Fibroblast of lung (primary cell): ENCODE results near the gene ZNF580. TPM values are rescaled to one million over a fixed set of nuclear protein-coding genes. Genes with fewer than 3 reads are reported as not detected.

Source experiments
- DNase-seq, 2 donors: peaks; one replicate each; pipeline versions ENCODE4 v3.0.0 to v3.0.0-alpha.2; 2010; ENCODE audit warnings: low read depth in 2 of 2
- H2AFZ ChIP-seq: 2 replicates; pipeline ENCODE4 v1.5.1; 2012; ENCODE audit warnings: low read length, control low read depth, inconsistent platforms
- H3K27ac ChIP-seq: 2 replicates; pipeline ENCODE4 v1.5.1; 2011; ENCODE audit warnings: low read length, control low read depth; ENCODE audit not compliant: insufficient read depth
- H3K27me3 ChIP-seq: 2 replicates; pipeline ENCODE4 v1.5.1; 2011; ENCODE audit warnings: mild to moderate bottlenecking, low read length; ENCODE audit not compliant: control insufficient read depth, insufficient read depth
- H3K36me3 ChIP-seq: 2 replicates; pipeline ENCODE4 v1.5.1; 2011; ENCODE audit warnings: low read length; ENCODE audit not compliant: control insufficient read depth, insufficient read depth
- H3K4me1 ChIP-seq: 2 replicates; pipeline ENCODE4 v1.5.1; 2011; ENCODE audit warnings: low read length; ENCODE audit not compliant: control insufficient read depth, insufficient read depth; ENCODE audit errors: extremely low read depth
- H3K4me2 ChIP-seq: 2 replicates; pipeline ENCODE4 v1.5.1; 2011; ENCODE audit warnings: low read length, control low read depth; ENCODE audit not compliant: insufficient read depth; ENCODE audit errors: extremely low read depth
- H3K4me3 ChIP-seq, 4 experiments: fragments of 200-600 bp in 1 of 4; sonication (generic) in 1 of 4; replicated peaks in 1 of 4; 2 replicates each; pipeline ENCODE4 v1.5.1; 2011 to 2016; ENCODE audit warnings: low read length in 4 of 4, low read depth in 3 of 4, mild to moderate bottlenecking in 3 of 4, control low read depth in 2 of 4, inconsistent platforms in 1 of 4, mixed read lengths in 1 of 4; ENCODE audit not compliant: insufficient read depth in 1 of 4; ENCODE audit errors: control extremely low read depth in 1 of 4
- H3K79me2 ChIP-seq: 2 replicates; pipeline ENCODE4 v1.5.1; 2012; ENCODE audit warnings: mild to moderate bottlenecking, low read length, inconsistent platforms; ENCODE audit not compliant: control insufficient read depth, insufficient read depth
- H3K9ac ChIP-seq: 2 replicates; pipeline ENCODE4 v1.5.1; 2011; ENCODE audit warnings: mild to moderate bottlenecking, low read length, control low read depth; ENCODE audit not compliant: insufficient read depth
- H3K9me3 ChIP-seq: 2 replicates; pipeline ENCODE4 v1.5.1; 2012; ENCODE audit warnings: low read depth, low read length; ENCODE audit not compliant: control insufficient read depth, insufficient read depth
- H4K20me1 ChIP-seq: 2 replicates; pipeline ENCODE4 v1.5.1; 2011; ENCODE audit warnings: low read length; ENCODE audit not compliant: control insufficient read depth, insufficient read depth; ENCODE audit errors: extremely low read depth
- EZH2 ChIP-seq: IDR thresholded peaks from 2 replicates; pipeline ENCODE4 v1.5.1; 2012; ENCODE audit warnings: low read length, control low read depth, mild to moderate bottlenecking; ENCODE audit errors: missing control alignments
- polyA plus RNA-seq, 2 donors: library from polyadenylated mRNA; depleted of rRNA in 1 of 2; stranded (reverse) in 1 of 2; unstranded in 1 of 2; fragments of >200 nt; gene quantifications; 2 replicates each; pipeline ENCODE4 v1.2.1, GENCODE V29; 2011 to 2012; ENCODE audit warnings: missing spikeins in 1 of 2
- total RNA-seq: library from RNA; depleted of rRNA; stranded (reverse); fragments of >200 nt; gene quantifications from 2 replicates; pipeline ENCODE4 v1.2.1, GENCODE V29; 2014
- TF ChIP-seq, protein P1 (sequence below), 2 donors: IDR thresholded peaks in 1 of 2; conservative IDR thresholded peaks in 1 of 2; 1 replicate in 1 of 2; 2 replicates in 1 of 2; pipeline ENCODE4 v1.5.1; 2011 to 2012; ENCODE audit warnings: low read length in 2 of 2, control low read depth in 1 of 2, inconsistent platforms in 1 of 2, low read depth in 1 of 2, mild to moderate bottlenecking in 1 of 2

The ZNF580 gene
- total and polyA plus RNA-seq, 2 donors (not counting 1 experiment from before 2014, with no cell fraction given), result 4.1 to 7.2 TPM

DNA sequence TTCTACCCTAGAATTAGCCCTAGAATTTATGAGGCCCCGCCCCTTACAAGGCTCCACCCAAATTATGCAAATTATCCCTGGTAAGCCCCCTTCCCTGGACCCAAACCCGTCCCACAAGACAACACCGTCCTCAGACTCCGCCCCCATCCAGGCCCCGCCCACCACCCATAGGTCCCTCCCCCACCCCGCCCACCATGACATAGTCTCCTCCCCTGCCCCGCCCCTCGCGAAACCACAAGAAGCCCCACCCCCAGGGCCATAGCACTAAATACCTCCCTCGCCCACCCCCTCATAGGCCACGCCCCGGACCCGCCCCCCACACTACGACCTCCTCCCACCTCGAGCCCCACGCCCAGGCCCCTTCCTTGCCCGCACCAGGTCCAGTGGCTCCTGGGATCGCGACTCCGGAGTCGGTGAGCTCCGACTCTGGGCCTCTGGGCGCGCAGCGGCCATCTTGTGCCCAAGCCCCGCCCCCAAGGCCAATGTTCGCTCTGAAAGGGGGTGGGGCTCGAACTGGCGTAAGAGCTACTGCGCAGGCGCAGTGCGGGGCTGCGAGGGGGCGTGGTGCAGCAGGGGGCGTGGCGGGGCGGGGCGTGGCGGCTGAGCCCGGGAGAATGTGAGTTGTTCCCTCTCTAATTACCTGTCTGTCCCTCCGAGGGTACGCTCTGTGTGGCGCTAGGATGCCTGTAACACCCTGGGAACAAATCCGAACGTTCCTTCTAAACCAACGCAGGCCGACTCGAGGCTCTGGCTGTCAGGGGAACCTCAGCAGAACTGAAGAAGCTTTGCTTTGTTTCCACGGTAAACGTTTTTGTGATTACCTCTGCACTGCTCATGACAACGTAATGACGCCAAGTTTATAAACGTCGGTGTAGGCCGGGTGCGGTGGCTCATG is 16.4 kb upstream of the ZNF580 start, which contains the start of gene ZNF784:
TSS of gene ZNF784 (minus strand) at position 458 of the 895 bp plus-strand sequence. CDS start at position 453, 5 bp downstream.
- Histone ChIP-seq H3K79me2 (no peaks in the 10 kb centered on the region), H3K36me3 (peaks cover 5% of the 10 kb centered on the region), H3K4me1 (peaks cover 5% of the 10 kb centered on the region), H3K9me3 (no peaks in the 10 kb centered on the region), H4K20me1 (no peaks in the 10 kb centered on the region), H3K4me2 (peak within 1 kb of the TSS; percentile 93), H3K9ac (peak within 1 kb of the TSS; percentile 83), H3K27ac (peak within 1 kb of the TSS; percentile 78), H3K4me3 (peak within 1 kb of the TSS; percentile 43 to 84 (median 68)), H3K27me3 (no peaks in the 10 kb centered on the region), H2AFZ (peak within 1 kb of the TSS; percentile 95)
- TF ChIP-seq EZH2, result no peak
- TF ChIP-seq, protein P1, sequence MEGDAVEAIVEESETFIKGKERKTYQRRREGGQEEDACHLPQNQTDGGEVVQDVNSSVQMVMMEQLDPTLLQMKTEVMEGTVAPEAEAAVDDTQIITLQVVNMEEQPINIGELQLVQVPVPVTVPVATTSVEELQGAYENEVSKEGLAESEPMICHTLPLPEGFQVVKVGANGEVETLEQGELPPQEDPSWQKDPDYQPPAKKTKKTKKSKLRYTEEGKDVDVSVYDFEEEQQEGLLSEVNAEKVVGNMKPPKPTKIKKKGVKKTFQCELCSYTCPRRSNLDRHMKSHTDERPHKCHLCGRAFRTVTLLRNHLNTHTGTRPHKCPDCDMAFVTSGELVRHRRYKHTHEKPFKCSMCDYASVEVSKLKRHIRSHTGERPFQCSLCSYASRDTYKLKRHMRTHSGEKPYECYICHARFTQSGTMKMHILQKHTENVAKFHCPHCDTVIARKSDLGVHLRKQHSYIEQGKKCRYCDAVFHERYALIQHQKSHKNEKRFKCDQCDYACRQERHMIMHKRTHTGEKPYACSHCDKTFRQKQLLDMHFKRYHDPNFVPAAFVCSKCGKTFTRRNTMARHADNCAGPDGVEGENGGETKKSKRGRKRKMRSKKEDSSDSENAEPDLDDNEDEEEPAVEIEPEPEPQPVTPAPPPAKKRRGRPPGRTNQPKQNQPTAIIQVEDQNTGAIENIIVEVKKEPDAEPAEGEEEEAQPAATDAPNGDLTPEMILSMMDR (conservative IDR thresholded peaks at IDR 0.05 in 1 of 2, IDR thresholded peaks at IDR 0.05 in 1 of 2; ENCODE audit: low read depth in 1 of 2, low read length in 2 of 2), result no peak
- DNase-seq, result peak; percentile 79 to 94

DNA sequence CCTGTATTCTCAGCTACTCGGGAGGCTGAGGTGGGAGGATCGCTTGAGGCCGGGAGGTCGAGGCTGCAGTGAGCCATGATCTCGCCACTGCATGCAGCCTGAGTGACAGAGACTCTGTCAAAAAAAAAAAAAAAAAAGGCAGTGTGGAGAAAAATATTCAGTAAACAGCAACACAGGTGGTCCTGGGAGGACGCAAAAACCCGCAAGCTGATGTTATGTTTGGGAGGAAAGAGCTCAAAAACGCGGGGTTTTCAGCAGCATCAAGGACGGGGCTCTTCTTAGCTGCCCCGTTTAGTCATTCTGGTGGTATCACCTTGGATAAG is 15.8 kb upstream of the ZNF580 start:
- Histone ChIP-seq H2AFZ (peak overlapping the region; percentile 95), H4K20me1 (no peaks in the 10 kb centered on the region), H3K9ac (no peak overlapping the region), H3K79me2 (no peaks in the 10 kb centered on the region), H3K36me3 (peaks cover 5% of the 10 kb centered on the region), H3K27me3 (no peaks in the 10 kb centered on the region), H3K4me3 (peak overlapping the region; percentile 43 to 84 (median 68)), H3K27ac (no peak overlapping the region), H3K4me1 (peaks cover 2% of the 10 kb centered on the region), H3K4me2 (peak overlapping the region; percentile 93), H3K9me3 (no peaks in the 10 kb centered on the region)
- DNase-seq, result no peak
- TF ChIP-seq EZH2, result no peak
- TF ChIP-seq, protein P1 (conservative IDR thresholded peaks at IDR 0.05 in 1 of 2, IDR thresholded peaks at IDR 0.05 in 1 of 2; ENCODE audit: low read depth in 1 of 2, low read length in 2 of 2), result no peak

DNA sequence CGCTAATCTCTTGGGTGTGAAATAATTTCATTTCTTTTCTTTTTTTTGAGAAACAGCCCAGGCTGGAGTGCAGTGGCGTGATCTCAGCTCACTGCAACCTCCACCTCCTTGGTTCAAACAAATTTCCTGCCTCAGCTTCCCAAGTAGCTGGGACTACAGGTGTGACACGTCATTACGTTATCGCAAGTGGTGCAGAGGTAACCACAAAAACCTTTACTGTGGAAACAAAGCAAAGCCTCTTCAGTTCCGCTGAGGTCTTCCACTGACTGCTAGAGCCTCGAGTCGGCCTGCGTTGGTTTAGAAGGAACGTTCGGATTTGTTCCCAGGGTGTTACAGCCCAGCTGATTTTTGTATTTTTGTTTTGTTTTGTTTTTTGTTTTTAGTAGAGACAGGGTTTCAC is 14.5 kb upstream of the ZNF580 start:
- Histone ChIP-seq H3K4me3 (no peak overlapping the region), H3K79me2 (no peaks in the 10 kb centered on the region), H2AFZ (no peak overlapping the region), H3K27ac (no peak overlapping the region), H3K9me3 (no peaks in the 10 kb centered on the region), H3K4me2 (no peak overlapping the region), H3K9ac (no peak overlapping the region), H3K27me3 (no peaks in the 10 kb centered on the region), H4K20me1 (no peaks in the 10 kb centered on the region), H3K4me1 (peaks cover 2% of the 10 kb centered on the region), H3K36me3 (peaks cover 3% of the 10 kb centered on the region)
- TF ChIP-seq EZH2, result no peak
- no peak for DNase-seq
